Peyer's patch (tissue), 4 donors: ENCODE results near the gene MAP3K6.

ENCODE experiments used
- POLR2A ChIP-seq, 2 donors: fragments of 450-650 bp; IDR thresholded peaks; one replicate each; pipeline ENCODE4 v1.5.1; 2017; ENCODE audit warnings: antibody characterized with exemption in 2 of 2, mild to moderate bottlenecking in 2 of 2, moderate library complexity in 2 of 2
- TF ChIP-seq, protein P1 (sequence below), 6 experiments: fragments of 450-650 bp in 4 of 6; fragments of 200-600 bp in 2 of 6; sonication (generic) in 1 of 6; IDR thresholded peaks; one replicate each; pipeline ENCODE4 v1.5.1; 2017 to 2019; ENCODE audit warnings: antibody characterized with exemption in 6 of 6, mild to moderate bottlenecking in 3 of 6, moderate library complexity in 1 of 6

GRCh38 chr1:27360159-27361043 is 6.4 kb downstream of the MAP3K6 start:
- TF ChIP-seq, protein P1, sequence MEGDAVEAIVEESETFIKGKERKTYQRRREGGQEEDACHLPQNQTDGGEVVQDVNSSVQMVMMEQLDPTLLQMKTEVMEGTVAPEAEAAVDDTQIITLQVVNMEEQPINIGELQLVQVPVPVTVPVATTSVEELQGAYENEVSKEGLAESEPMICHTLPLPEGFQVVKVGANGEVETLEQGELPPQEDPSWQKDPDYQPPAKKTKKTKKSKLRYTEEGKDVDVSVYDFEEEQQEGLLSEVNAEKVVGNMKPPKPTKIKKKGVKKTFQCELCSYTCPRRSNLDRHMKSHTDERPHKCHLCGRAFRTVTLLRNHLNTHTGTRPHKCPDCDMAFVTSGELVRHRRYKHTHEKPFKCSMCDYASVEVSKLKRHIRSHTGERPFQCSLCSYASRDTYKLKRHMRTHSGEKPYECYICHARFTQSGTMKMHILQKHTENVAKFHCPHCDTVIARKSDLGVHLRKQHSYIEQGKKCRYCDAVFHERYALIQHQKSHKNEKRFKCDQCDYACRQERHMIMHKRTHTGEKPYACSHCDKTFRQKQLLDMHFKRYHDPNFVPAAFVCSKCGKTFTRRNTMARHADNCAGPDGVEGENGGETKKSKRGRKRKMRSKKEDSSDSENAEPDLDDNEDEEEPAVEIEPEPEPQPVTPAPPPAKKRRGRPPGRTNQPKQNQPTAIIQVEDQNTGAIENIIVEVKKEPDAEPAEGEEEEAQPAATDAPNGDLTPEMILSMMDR (IDR thresholded peaks at IDR 0.05) = no peak
- TF ChIP-seq POLR2A (IDR thresholded peaks at IDR 0.05) = no peak
